Central memory CD4-positive, alpha-beta T cell (primary cell): ENCODE data around the gene RPL5.

ENCODE experiments used
- DNase-seq: peaks from one replicate; pipeline ENCODE4 v3.0.0; 2022

The RPL5 gene

GRCh38 chr1:92820551-92820950 lies 11.3 kb upstream of the RPL5 start:
- DNase-seq = no peak

GRCh38 chr1:92822879-92823278 lies 9.0 kb upstream of the RPL5 start:
- no peak for DNase-seq

GRCh38 chr1:92826792-92827191 lies 5.0 kb upstream of the RPL5 start:
- DNase-seq = no peak

- DNase-seq = no peak
Observed at GRCh38 chr1:92831368-92831761, 475 bp upstream of the RPL5 start.

- no peak for DNase-seq
Observed at GRCh38 chr1:92832537-92833114, 786 bp downstream of the RPL5 start.

- no peak for DNase-seq
Observed at GRCh38 chr1:92833840-92834239, 2.0 kb downstream of the RPL5 start.

GRCh38 chr1:92834617-92835016 lies 2.8 kb downstream of the RPL5 start:
- DNase-seq = no peak

- no peak for DNase-seq
Observed at GRCh38 chr1:92837062-92837461, 5.2 kb downstream of the RPL5 start.

GRCh38 chr1:92838519-92838918 lies 6.7 kb downstream of the RPL5 start:
- no peak for DNase-seq

- DNase-seq = no peak
Observed at GRCh38 chr1:92839442-92839841, 7.6 kb downstream of the RPL5 start.

GRCh38 chr1:92840600-92840999 lies 8.8 kb downstream of the RPL5 start:
- DNase-seq = no peak

GRCh38 chr1:92842082-92843045 lies 10.5 kb downstream of the RPL5 start:
- no peak for DNase-seq

- no peak for DNase-seq
Observed at GRCh38 chr1:92843046-92843423, 11.2 kb downstream of the RPL5 start.

- no peak for DNase-seq
Observed at GRCh38 chr1:92843429-92844352, 11.9 kb downstream of the RPL5 start.

- DNase-seq = no peak
Observed at GRCh38 chr1:92844439-92844838, 12.6 kb downstream of the RPL5 start.

GRCh38 chr1:92845908-92846307 lies 14.1 kb downstream of the RPL5 start:
- no peak for DNase-seq

GRCh38 chr1:92848201-92848600 lies 16.4 kb downstream of the RPL5 start:
- no peak for DNase-seq

- no peak for DNase-seq
Observed at GRCh38 chr1:92850019-92850418, 18.2 kb downstream of the RPL5 start.

GRCh38 chr1:92851729-92852128 lies 19.9 kb downstream of the RPL5 start:
- no peak for DNase-seq

- no peak for DNase-seq
Observed at GRCh38 chr1:92853299-92853698, 21.5 kb downstream of the RPL5 start.

GRCh38 chr1:92854101-92854785 lies 22.4 kb downstream of the RPL5 start:
- no peak for DNase-seq

GRCh38 chr1:92855236-92855635 lies 23.4 kb downstream of the RPL5 start:
- no peak for DNase-seq

- no peak for DNase-seq
Observed at GRCh38 chr1:92857817-92858216, 26.0 kb downstream of the RPL5 start.
